Sigmoid colon (tissue), 4 donors: Measurements from ENCODE around the gene TRDMT1.

Experiments
- POLR2A ChIP-seq, 2 donors: fragments of 450-650 bp; IDR thresholded peaks; one replicate each; pipeline ENCODE4 v1.6.1; 2016; ENCODE audit warnings: antibody characterized with exemption in 2 of 2, mild to moderate bottlenecking in 2 of 2, moderate library complexity in 2 of 2
- POLR2AphosphoS5 ChIP-seq, 4 donors: sonication (generic); formaldehyde crosslinking; IDR thresholded peaks; one replicate each; pipeline ENCODE4 v1.6.1; 2017; ENCODE audit warnings: antibody characterized with exemption in 4 of 4
- TF ChIP-seq, protein P1 (sequence below), 4 experiments: fragments of 450-650 bp in 3 of 4; fragments of 200-600 bp in 1 of 4; IDR thresholded peaks; one replicate each; pipeline ENCODE4 v1.5.1; 2016 to 2019; ENCODE audit warnings: antibody characterized with exemption in 4 of 4, mild to moderate bottlenecking in 3 of 4, moderate library complexity in 2 of 4

DNA sequence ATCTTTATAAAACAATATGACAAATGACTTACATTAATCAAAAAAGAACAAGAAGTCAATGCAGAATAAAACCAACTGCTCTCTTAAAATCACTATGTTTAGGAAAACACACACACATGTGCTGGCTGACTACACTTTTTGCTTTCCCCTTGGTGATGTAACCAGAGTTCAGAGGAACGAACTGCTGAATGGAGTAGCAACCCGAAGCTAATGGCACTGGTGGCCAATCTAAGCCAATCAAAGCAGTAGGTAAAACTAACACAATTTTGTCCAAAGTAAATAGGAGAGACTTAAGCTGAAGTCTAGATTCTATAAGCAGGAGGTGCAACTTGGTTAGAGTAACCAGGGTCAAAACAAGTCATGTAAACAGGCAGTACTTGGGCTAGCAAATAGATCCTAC is 38.6 kb downstream of the TRDMT1 start:
- TF ChIP-seq POLR2AphosphoS5 (IDR thresholded peaks at IDR 0.05) (no peak), POLR2A (IDR thresholded peaks at IDR 0.05) (no peak)
- TF ChIP-seq, protein P1, sequence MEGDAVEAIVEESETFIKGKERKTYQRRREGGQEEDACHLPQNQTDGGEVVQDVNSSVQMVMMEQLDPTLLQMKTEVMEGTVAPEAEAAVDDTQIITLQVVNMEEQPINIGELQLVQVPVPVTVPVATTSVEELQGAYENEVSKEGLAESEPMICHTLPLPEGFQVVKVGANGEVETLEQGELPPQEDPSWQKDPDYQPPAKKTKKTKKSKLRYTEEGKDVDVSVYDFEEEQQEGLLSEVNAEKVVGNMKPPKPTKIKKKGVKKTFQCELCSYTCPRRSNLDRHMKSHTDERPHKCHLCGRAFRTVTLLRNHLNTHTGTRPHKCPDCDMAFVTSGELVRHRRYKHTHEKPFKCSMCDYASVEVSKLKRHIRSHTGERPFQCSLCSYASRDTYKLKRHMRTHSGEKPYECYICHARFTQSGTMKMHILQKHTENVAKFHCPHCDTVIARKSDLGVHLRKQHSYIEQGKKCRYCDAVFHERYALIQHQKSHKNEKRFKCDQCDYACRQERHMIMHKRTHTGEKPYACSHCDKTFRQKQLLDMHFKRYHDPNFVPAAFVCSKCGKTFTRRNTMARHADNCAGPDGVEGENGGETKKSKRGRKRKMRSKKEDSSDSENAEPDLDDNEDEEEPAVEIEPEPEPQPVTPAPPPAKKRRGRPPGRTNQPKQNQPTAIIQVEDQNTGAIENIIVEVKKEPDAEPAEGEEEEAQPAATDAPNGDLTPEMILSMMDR (IDR thresholded peaks at IDR 0.05): no peak
